ENCODE data around the gene ANKUB1.

Gene ANKUB1

DNA sequence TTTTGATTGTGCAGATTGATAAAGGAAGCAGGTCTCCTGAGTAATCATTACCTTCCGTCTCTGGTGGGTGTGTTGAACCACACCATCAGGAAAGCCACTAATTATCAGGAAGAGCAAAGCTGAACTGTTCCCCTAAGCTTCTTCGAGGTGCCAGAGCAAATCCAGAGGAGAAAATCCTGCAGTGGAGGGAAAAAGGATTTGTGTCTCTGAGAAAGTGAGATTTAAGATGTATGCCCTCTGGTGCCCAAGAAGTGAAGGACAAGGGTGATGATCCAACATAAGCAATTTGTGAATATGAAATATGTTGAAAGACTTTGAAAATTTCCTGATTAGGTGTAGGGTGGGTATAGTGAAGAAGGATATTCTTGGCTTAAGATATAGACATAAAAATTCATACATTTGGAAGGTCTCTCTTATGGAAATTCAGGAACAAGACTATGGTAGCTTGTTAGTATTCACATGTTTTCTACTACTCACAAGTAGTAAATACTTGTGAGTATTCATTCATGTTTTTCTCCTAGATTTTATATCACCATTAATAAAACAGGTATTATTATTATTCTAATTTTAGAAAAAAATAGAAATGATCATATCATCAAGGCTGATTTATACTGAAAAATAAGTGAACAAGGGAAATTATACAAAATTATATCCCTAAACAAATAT, 74.8 kb downstream of the ANKUB1 start:
- TF ChIP-seq TAF1 (IDR thresholded peaks at IDR 0.05; ENCODE audit: borderline replicate concordance, insufficient read depth, low read length) (no peak), POLR2AphosphoS5 (IDR thresholded peaks at IDR 0.05; ENCODE audit: low read depth, low read length) (no peak)
- TF ChIP-seq, protein P1, sequence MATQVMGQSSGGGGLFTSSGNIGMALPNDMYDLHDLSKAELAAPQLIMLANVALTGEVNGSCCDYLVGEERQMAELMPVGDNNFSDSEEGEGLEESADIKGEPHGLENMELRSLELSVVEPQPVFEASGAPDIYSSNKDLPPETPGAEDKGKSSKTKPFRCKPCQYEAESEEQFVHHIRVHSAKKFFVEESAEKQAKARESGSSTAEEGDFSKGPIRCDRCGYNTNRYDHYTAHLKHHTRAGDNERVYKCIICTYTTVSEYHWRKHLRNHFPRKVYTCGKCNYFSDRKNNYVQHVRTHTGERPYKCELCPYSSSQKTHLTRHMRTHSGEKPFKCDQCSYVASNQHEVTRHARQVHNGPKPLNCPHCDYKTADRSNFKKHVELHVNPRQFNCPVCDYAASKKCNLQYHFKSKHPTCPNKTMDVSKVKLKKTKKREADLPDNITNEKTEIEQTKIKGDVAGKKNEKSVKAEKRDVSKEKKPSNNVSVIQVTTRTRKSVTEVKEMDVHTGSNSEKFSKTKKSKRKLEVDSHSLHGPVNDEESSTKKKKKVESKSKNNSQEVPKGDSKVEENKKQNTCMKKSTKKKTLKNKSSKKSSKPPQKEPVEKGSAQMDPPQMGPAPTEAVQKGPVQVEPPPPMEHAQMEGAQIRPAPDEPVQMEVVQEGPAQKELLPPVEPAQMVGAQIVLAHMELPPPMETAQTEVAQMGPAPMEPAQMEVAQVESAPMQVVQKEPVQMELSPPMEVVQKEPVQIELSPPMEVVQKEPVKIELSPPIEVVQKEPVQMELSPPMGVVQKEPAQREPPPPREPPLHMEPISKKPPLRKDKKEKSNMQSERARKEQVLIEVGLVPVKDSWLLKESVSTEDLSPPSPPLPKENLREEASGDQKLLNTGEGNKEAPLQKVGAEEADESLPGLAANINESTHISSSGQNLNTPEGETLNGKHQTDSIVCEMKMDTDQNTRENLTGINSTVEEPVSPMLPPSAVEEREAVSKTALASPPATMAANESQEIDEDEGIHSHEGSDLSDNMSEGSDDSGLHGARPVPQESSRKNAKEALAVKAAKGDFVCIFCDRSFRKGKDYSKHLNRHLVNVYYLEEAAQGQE (IDR thresholded peaks at IDR 0.05; ENCODE audit: insufficient read depth in 1 of 2, low read depth in 2 of 2, low read length in 2 of 2) = no peak

DNA sequence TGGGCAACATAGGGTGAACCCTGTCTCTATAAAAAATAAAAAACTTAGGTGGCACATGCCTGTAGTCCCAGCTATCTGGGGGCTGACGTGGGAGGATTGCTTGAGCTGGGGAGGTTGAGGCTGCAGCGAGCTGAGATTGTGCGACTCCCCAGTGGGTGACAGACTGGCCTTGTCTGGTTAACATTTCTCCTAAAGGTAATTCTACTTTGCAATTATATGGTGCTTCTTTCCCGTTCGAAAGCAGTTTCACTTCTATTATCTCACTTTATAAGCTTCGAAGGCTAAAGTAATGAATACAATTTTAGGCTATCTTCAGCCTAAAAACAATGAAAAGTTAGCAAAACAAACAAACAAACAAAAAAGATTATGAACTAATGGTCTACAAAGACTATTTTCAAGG, 75.4 kb downstream of the ANKUB1 start:
- TF ChIP-seq SIN3A (IDR thresholded peaks at IDR 0.05; ENCODE audit: borderline replicate concordance, insufficient read depth, low read length) = no peak
- no peak for TF ChIP-seq POLR2AphosphoS5 (IDR thresholded peaks at IDR 0.05; ENCODE audit: low read depth, low read length)

DNA sequence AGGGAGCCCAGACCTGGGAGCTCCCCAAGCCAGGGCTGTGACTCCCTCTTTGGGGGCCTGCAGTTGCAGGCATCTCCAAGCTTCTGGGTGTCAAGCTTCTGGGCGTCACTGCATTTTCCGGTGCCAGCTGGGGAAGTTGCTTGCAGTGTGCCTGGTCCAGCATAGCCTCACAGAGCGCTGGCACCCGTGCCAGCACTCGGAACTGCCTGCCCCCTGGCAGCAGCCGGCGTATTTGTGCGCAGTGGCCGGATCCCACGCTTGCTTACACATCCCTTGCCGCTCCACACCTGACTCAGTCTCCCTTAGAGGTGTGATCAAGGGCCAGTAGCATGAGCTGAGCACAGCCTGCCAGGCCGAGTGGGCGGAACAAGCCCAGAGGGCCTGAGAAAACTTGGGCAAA, 77.1 kb downstream of the ANKUB1 start:
- TF ChIP-seq TAF1 (IDR thresholded peaks at IDR 0.05; ENCODE audit: borderline replicate concordance, insufficient read depth, low read length) (no peak), FOXP2 (optimal IDR thresholded peaks at IDR 0.05; ENCODE audit: borderline replicate concordance, extremely low read depth, extremely low read length, insufficient read depth) (no peak), POLR2AphosphoS5 (IDR thresholded peaks at IDR 0.05; ENCODE audit: low read depth, low read length) (no peak), SIN3A (IDR thresholded peaks at IDR 0.05; ENCODE audit: borderline replicate concordance, insufficient read depth, low read length) (no peak)
- TF ChIP-seq, protein P1 (IDR thresholded peaks at IDR 0.05; ENCODE audit: insufficient read depth in 1 of 2, low read depth in 2 of 2, low read length in 2 of 2) = no peak

DNA sequence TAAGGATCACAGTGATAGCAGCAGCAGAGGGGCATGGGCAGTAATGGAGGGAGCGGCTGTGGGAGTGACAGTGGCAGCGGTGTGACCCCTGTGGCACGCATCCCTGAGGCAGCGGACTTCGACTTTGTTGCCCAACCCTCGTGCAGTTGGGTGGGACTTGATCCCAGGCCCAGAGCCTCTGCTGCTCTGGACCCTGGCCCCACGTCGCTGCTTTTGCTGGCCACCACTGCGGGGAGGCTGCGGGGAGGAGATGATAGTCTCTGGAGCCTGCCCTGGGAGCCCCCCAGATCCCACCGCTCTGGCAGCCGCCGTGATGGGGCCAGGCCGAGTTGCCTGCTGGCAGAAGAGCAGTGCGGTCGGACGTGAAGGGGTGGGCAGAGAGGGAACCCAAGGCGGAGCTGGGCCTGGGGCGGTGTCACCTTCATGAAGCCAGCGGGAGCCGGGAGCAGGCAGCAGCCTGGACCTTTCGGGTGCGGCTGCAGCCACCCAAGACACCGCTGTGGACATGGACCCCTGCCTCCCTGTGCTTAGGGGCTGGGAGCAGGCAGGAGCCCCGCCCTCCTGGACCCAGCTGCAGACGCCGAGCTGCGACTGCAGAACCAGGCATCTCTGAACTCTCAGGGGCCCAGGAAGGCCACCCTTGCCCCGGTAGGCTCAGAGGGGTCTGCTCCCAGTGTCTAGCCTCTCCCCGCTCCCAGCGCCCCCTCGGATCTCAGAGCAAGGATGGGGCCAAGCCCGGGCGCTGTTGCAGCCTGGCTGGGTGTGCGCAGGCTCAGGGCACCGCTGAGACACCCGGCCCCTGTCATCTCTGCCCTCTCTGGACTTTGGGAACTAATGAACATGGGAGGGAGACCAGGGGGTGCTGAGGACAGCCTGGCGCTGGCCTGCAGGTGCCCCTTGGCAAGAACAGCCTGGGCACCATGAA, 78.4 kb downstream of the ANKUB1 start:
- TF ChIP-seq POLR2AphosphoS5 (IDR thresholded peaks at IDR 0.05; ENCODE audit: low read depth, low read length) = no peak
- TF ChIP-seq, protein P1 (IDR thresholded peaks at IDR 0.05; ENCODE audit: insufficient read depth in 1 of 2, low read depth in 2 of 2, low read length in 2 of 2) = no peak
- TF ChIP-seq SIN3A (IDR thresholded peaks at IDR 0.05; ENCODE audit: borderline replicate concordance, insufficient read depth, low read length) = no peak
- TF ChIP-seq FOXP2 (optimal IDR thresholded peaks at IDR 0.05; ENCODE audit: borderline replicate concordance, extremely low read depth, extremely low read length, insufficient read depth) = no peak
- TF ChIP-seq TAF1 (IDR thresholded peaks at IDR 0.05; ENCODE audit: borderline replicate concordance, insufficient read depth, low read length) = no peak

All from PFSK-1 (cell line).